WI38 (cell line): ENCODE results near the gene CCDC34.
A peak's percentile ranks its signal among the peaks of the same experiment; 100 is the strongest.

Source experiments
- H3K4me3 ChIP-seq: 2 replicates; pipeline ENCODE4 v1.5.1; 2011; ENCODE audit warnings: low read depth, mild to moderate bottlenecking, control low read depth, low read length
- TF ChIP-seq, protein P1 (sequence below): IDR thresholded peaks from 2 replicates; pipeline ENCODE4 v1.5.1; 2012; ENCODE audit warnings: low read depth, mild to moderate bottlenecking, control low read depth, low read length

Gene CCDC34, protein sequence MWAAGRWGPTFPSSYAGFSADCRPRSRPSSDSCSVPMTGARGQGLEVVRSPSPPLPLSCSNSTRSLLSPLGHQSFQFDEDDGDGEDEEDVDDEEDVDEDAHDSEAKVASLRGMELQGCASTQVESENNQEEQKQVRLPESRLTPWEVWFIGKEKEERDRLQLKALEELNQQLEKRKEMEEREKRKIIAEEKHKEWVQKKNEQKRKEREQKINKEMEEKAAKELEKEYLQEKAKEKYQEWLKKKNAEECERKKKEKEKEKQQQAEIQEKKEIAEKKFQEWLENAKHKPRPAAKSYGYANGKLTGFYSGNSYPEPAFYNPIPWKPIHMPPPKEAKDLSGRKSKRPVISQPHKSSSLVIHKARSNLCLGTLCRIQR

GRCh38 chr11:27362749-27363575 lies at the start of gene CCDC34:
Gene CCDC34, minus strand, starts transcription at chr11:27363215. Its CDS starts 21 bp downstream, at chr11:27363194.
- TF ChIP-seq, protein P1, sequence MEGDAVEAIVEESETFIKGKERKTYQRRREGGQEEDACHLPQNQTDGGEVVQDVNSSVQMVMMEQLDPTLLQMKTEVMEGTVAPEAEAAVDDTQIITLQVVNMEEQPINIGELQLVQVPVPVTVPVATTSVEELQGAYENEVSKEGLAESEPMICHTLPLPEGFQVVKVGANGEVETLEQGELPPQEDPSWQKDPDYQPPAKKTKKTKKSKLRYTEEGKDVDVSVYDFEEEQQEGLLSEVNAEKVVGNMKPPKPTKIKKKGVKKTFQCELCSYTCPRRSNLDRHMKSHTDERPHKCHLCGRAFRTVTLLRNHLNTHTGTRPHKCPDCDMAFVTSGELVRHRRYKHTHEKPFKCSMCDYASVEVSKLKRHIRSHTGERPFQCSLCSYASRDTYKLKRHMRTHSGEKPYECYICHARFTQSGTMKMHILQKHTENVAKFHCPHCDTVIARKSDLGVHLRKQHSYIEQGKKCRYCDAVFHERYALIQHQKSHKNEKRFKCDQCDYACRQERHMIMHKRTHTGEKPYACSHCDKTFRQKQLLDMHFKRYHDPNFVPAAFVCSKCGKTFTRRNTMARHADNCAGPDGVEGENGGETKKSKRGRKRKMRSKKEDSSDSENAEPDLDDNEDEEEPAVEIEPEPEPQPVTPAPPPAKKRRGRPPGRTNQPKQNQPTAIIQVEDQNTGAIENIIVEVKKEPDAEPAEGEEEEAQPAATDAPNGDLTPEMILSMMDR = no peak
- peak within 1 kb of the TSS; percentile 84 for H3K4me3 ChIP-seq

GRCh38 chr11:27412192-27412691 lies 49.2 kb upstream of the CCDC34 start:
- no peak overlapping the region for H3K4me3 ChIP-seq
- TF ChIP-seq, protein P1 = no peak

DNA sequence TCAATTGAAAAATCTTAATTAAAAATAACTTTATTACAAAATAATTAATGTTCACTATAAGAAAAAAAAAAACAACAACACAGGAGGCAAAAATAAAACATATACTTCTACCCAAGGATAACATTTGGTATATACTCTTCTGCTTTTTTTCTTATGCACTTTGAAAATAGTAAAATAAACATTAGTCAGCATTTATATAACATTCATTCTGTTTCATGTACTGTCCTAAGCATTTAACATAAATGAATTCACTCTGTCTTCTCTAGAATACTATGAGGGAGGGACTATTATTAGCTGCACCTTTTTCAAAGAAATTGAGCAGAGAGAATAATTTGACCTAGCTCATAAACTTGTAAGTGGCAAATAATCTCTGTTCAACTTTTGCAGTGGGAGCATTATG lies 48.3 kb upstream of the CCDC34 start:
- TF ChIP-seq, protein P1 = no peak
- H3K4me3 ChIP-seq = no peak overlapping the region

DNA sequence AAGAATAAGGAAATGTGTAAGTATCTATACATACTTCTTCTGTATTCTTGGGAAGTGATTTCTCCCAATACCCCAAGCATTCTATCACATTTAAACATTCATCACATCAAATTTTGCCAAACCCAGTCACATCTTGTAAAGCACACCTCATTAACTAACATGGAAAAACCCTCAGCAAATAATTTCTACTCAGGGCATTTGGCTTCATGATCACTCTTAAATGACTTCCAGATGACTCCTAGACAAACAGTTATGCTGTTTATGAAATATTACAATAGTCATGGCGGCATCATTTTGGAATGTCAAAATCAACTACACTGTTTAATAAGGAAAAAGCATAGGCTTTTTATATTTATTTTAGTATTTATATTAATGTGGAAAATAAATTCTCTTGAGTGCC lies 47.3 kb upstream of the CCDC34 start:
- no peak overlapping the region for H3K4me3 ChIP-seq
- TF ChIP-seq, protein P1 = no peak

DNA sequence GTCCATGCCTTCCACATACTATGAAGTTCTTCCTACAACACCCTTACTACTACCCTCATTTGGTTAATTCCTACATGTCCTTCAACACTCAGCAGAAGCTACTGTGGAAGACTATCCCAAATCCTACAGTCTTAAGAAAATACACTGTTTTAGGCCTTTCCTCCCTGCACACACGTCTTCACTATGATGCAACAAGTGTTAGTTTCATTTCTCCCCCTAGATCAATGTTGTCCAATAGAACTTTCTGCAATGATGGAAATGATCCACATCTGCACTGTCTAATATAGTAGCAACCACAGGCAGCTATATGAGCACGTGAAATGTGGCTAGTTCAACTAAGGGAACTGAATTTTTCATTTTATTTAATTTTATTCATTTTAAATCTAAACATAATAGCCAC lies 46.7 kb upstream of the CCDC34 start:
- TF ChIP-seq, protein P1 = no peak
- H3K4me3 ChIP-seq = no peak overlapping the region

DNA sequence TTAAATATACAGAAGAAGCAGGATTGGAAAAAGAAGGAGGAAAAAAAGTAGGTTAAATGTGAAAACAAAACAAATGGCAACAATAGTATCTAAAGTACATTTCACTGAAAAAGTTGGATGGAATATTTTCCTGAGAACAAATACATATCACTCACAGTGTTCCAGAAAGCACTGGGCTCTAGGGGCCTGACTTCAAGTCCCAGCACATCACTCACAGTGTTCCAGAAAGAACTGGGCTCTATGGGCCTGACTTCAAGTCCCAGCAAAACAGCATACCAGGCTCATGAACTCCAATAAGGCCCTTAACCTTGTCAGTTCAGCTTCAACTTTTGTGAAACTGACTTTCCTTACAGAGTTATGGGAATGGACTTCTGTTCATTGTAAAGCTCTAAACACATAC lies 46.0 kb upstream of the CCDC34 start:
- H3K4me3 ChIP-seq = no peak overlapping the region
- TF ChIP-seq, protein P1 = no peak
